ENCODE measurements around the gene AFF3. TPM values are rescaled to one million over a fixed set of nuclear protein-coding genes. Genes with fewer than 3 reads are reported as not detected.

The AFF3 gene
- total and polyA plus RNA-seq, 2 of the 8 experiments (the other 6 are each of a cell fraction or from before 2014, with no cell fraction given): 0.27 to 3.0 TPM

DNA sequence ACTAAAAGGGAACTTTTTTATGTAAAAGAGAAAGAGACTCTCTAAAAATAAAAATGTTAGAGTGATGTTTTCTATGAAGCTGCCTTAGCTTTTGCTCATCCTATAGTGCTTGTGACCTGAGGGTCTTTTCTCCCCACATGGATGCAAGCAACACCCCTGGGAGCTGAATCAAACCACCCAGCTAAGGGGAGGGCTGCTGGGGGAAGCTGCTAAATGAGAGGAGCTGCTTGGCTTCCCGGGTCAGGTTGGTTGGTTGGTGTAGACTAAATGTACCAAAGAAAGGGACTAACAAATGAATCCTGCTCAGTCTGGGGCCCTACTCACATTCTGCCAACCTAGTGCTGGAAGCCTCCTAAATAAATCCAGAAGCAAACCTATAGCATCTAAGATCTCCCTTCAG is 35.0 kb downstream of the AFF3 start:
- Histone ChIP-seq H3K56ac (replicated peaks; ENCODE audit: insufficient read length, low read depth, low read length) (no peak overlapping the region), H3K4ac (replicated peaks; ENCODE audit: insufficient read length, low read depth, low read length) (no peak overlapping the region), H4K20me1 (replicated peaks in 1 of 2; ENCODE audit: control insufficient read depth in 1 of 2, insufficient read depth in 2 of 2, low read length in 2 of 2) (no peaks in the 10 kb centered on the region), H3K14ac (ENCODE audit: insufficient read length) (no peak overlapping the region), H3K18ac (ENCODE audit: extremely low read depth, low read length) (no peak overlapping the region), H2AK5ac (ENCODE audit: low read depth, low read length) (no peak overlapping the region), H2BK120ac (replicated peaks; ENCODE audit: low read depth, low read length) (no peak overlapping the region), H2BK15ac (ENCODE audit: low read length) (no peak overlapping the region), H4K5ac (ENCODE audit: insufficient read length, low read depth, low read length) (no peak overlapping the region), H2BK20ac (ENCODE audit: low read length) (no peak overlapping the region), H3K23me2 (ENCODE audit: low read depth, low read length) (peaks cover 8% of the 10 kb centered on the region; the same call in 1 of the 2 replicates), H2BK12ac (ENCODE audit: low read depth, low read length) (no peak overlapping the region), H3K27ac (ENCODE audit: low read depth, low read length) (no peak overlapping the region), H3K4me3 (ENCODE audit: extremely low read depth in 1 of 4, insufficient read depth in 2 of 4, low read depth in 3 of 4, low read length in 4 of 4) (no peak overlapping the region), H2BK5ac (ENCODE audit: low read depth, low read length) (no peak overlapping the region), H3K27me3 (replicated peaks in 1 of 4; ENCODE audit: control insufficient read depth in 3 of 4, extremely low read depth in 1 of 4, insufficient read depth in 3 of 4, low read length in 3 of 4) (peaks cover 27 to 78% (median 64%) of the 10 kb centered on the region in 4 experiments), H3K9ac (replicated peaks in 1 of 4; ENCODE audit: extremely low read depth in 1 of 4, low read depth in 3 of 4, low read length in 3 of 4) (no peak overlapping the region), H3K36me3 (ENCODE audit: control insufficient read depth in 2 of 4, insufficient read depth in 4 of 4, low read length in 3 of 4) (no peaks in the 10 kb centered on the region), H3K9me3 (ENCODE audit: insufficient read depth in 2 of 2, low read depth in 1 of 2, low read length in 1 of 2) (no peaks in the 10 kb centered on the region), H3K23ac (ENCODE audit: insufficient read length) (no peak overlapping the region), H4K8ac (ENCODE audit: extremely low read depth, insufficient read depth, low read length) (no peak overlapping the region), H4K91ac (replicated peaks; ENCODE audit: insufficient read length, low read length) (no peak overlapping the region), H3K4me2 (ENCODE audit: insufficient read depth in 1 of 2, low read depth in 2 of 2, low read length in 2 of 2) (no peak overlapping the region), H2AFZ (ENCODE audit: low read length) (no peak overlapping the region), H3K4me1 (replicated peaks in 1 of 4; ENCODE audit: control insufficient read depth in 3 of 4, insufficient read depth in 4 of 4, low read length in 3 of 4) (peaks cover 0 to 7% (median 3%) of the 10 kb centered on the region in 4 experiments; a peak in 2 of 7 replicates), H3K79me1 (ENCODE audit: low read depth, low read length) (no peaks in the 10 kb centered on the region), H3K79me2 (ENCODE audit: control insufficient read depth in 1 of 2, insufficient read depth in 2 of 2, low read length in 2 of 2) (no peaks in the 10 kb centered on the region)
- no peak for FAIRE-seq
- no peak for TF ChIP-seq EGR1 (IDR thresholded peaks at IDR 0.05; ENCODE audit: borderline replicate concordance, low read depth, low read length)
- TF ChIP-seq SP1 (IDR thresholded peaks at IDR 0.05; ENCODE audit: low read depth, low read length): no peak
- no peak for TF ChIP-seq CBX5 (IDR thresholded peaks at IDR 0.05; ENCODE audit: low read depth, low read length)
- no peak for TF ChIP-seq GTF2F1 (IDR thresholded peaks at IDR 0.05; ENCODE audit: borderline replicate concordance, low read depth, low read length)
- no peak for TF ChIP-seq RAD21 (IDR thresholded peaks at IDR 0.05 in 1 of 2, conservative IDR thresholded peaks at IDR 0.05 in 1 of 2; ENCODE audit: low read depth in 2 of 2, low read length in 2 of 2)
- no peak for TF ChIP-seq EP300 (IDR thresholded peaks at IDR 0.05; ENCODE audit: borderline replicate concordance in 1 of 2, low read depth in 2 of 2, low read length in 2 of 2)
- no peak for TF ChIP-seq SIRT6 (IDR thresholded peaks at IDR 0.05; ENCODE audit: low read length)
- no peak for TF ChIP-seq BACH1 (IDR thresholded peaks at IDR 0.05; ENCODE audit: low read length)
- ChIA-PET POLR2A (ENCODE audit: partially characterized antibody) (no interaction called here), CTCF (ENCODE audit: partially characterized antibody) (interaction anchor here (0.9 to 1.6 kb wide), 4 partner anchors 9 to 136 kb away, joined by 3 to 5 read pairs (median 4); no protein-coding TSS in a partner anchor)
- DNase-seq (ENCODE audit: low read depth in 1 of 2, low spot score in 2 of 2): no peak
- WGBS, 2 experiments (ENCODE audit: extremely low coverage in 1 of 2, insufficient coverage in 1 of 2, insufficient read length in 1 of 2, insufficient replicate concordance in 2 of 2, low coverage in 1 of 2, low lambda C conversion rate in 2 of 2, missing lambda C conversion rate in 1 of 2): 100% methylated on average over 1 of the region's 1 CpG; no CpG with 5 or more reads in 1 of the 2 experiments
